Stimulated activated CD4-positive, alpha-beta T cell treated with anti-CD3 and anti-CD28 coated beads, Interleukin-4, amount 100 ng/mL, for 24 hours (primary cell): ENCODE results near the gene SNTG2.

Experiments used
- DNase-seq: peaks from one replicate; pipeline ENCODE4 v3.0.0-alpha.2; 2020

The SNTG2 gene

DNA sequence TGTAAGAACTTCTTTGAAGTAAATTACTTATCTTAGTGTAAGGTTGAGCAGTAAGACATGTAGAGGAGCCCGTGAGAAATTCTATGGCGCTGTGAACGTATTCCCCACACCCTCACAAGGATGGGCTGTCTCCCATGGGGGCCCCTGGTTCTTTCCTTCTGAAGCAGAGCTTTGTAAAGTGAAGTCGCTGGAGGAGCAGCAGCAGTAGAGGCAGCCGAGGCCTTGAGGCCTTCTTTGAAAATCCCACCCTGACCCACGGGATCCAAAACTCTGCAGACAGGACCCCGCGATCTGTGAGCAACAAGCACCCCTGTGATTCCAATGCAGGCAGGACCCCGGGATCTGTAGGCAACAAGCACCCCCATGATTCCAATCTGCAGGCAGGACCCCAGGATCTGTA is 23.8 kb upstream of the SNTG2 start:
- no peak for DNase-seq

GRCh38 chr2:929011-929735 is 21.5 kb upstream of the SNTG2 start:
- no peak for DNase-seq

DNA sequence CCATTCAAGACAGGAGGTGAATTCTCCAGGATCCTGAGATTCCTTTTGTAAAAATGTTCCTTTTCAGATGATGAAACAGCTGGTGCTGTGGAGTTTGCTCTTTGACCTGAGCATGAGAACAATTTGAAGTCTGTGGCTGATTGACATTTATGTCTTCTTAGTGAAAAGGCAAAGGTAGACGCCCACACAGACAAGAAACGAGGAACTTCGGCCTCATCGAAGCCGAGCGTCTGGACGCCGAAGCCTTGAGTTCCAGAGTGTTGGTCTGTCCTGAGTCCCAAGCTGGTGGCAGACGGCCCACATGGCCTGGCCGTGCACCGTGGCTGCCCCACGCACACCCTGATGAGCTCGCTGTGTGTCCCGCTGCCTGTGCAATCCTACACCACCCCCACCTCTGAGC is 20.7 kb upstream of the SNTG2 start:
- DNase-seq: no peak

DNA sequence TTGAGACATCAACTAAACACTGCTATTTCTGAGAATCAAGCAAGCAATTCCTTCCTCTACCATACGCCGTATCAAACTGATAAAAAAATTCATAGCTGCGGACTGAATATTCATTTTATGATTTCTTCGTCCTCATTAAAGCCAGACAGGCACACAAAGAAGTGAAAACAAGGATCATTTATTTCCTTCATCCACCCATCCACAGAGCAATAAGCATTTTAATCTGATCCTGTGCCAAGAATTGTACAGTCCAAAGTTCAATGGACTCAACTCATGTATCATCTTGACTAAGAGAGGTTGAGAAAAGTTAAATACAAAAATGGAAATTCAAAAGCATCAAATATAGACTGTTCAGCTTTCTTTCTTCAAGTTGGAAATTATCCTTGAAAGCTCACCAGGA is 19.7 kb upstream of the SNTG2 start:
- DNase-seq: no peak

DNA sequence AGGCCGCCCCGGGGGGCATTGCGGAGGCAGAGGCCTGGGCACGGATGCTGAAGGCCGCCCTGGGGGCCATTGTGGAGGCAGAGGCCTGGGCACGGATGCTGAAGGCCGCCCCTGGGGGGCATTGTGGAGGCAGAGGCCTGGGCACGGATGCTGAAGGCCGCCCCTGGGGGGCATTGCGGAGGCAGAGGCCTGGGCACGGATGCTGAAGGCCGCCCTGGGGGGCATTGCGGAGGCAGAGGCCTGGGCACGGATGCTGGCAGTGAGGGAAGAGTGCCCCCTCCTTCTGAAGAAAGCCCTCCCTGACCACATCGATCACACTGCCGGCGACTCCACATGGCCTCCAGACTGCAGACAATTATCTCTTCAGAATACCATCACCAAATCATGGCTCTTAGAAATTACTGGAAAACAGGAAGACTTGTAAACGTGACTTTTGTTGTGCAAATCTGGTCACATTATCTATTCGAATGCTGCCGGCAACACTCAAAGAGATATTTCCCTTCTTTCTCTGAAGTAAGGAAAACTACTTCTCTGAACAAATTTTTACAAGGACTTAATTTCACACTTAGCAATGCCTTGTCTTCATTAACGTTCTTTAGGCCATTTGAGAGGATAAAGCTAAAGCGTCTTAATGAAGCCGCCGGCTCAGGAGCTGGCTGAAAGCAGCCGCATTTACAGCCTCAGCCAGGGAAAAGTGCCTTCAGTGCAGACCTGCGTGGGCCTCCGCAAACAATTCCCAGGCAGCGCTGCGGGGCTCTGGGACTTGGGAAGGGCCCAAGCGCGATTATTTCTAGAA is 18.1 kb upstream of the SNTG2 start:
- DNase-seq: no peak

DNA sequence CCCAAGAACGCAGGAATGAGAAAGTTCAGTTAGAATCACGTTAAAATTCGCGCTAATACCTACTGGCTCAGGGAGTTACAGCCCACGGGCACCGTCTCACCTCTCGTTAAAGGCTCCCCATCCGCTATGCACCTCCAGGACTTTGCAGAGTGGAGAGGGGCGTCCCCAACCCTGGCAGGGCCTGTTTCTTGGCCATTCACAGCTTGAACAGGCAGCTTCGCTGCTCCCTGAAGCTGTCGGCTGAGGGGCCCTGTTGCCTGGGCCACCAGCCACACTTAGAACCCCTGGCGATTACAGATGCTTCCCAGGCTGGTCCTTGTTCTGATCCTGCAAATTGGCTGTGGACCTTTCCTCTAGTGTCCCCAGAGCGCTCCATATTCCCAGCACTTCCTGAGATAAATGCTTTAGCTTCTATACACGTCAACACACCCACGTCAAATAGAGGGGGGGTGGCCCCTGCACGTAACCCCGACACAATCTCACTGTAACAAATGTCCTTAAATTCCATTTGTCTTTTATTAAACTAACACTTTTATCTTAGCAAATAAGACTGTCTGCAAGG is 16.8 kb upstream of the SNTG2 start:
- DNase-seq: no peak

- DNase-seq: no peak
These were observed 13.1 kb upstream of the SNTG2 start for GRCh38 chr2:937530-937929.

DNA sequence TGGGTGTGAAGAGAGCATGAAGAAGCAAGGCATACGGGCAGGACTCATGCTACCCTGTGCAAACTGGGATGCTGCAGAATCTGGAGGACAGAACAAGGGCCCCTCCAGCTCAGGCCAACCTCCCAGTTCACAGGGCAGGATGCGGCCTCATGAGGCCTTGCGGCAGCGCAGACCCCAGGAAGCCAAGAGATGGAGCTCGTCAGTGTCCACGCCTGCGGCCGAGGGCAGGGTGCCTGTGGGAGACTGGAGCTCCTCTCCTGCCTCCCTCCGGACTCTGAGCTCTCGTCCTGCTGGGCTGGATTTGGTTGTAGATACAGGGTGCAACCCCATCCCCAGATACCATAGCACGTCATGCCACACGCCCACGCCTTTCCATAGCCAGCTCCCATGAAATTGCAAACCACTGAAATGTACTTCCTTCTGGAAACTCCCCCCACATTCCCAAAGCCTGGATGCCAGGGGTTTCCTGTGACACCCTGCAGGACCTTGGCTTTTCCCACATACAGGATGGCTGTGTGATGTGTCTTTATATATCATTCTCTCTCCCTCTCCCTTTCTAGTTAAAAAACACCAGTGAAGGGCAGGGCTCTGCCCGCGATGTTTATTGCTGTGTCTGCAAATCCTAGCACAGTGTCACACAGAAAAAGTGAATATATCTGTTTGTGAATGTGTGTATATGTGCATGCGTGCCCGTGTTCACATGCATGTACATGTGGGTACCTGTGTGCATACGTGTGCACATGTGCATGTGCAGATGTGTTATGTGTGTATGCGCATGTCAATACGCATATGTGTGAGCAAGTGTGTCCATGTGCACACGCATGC is 12.3 kb upstream of the SNTG2 start:
- no peak for DNase-seq

DNA sequence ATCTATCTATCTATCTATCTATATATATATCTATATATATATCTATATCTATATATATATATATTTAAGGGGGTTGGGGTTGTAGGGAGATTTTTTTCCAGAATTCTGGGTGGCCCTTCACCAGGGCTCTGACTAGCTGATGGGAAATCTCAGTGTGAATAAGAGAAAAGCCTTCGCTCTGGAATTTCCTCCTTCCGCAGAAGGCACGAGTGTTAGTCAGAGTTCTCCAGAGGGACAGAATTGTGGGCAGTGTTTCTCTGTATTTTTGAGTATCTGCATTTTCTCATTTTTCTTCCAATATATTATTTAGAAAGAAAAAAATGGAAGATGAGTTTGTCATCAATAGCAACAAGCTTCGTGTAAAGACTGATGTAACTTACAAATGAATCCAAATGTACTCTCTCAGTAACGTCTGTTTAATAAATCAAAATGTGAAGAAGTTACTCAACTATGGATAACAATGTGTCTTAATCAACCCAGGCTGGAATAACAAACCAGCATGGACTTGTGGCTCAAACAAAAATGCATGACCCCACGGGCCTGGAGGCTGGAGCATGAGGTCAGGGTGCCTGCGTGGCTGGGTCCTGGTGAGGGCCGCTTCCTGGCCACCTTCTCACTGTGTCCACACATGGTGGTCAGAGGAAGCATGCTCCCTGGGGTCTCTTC is 10.6 kb upstream of the SNTG2 start:
- no peak for DNase-seq

- DNase-seq: no peak
These were observed 8.8 kb upstream of the SNTG2 start for GRCh38 chr2:941871-942270.

DNA sequence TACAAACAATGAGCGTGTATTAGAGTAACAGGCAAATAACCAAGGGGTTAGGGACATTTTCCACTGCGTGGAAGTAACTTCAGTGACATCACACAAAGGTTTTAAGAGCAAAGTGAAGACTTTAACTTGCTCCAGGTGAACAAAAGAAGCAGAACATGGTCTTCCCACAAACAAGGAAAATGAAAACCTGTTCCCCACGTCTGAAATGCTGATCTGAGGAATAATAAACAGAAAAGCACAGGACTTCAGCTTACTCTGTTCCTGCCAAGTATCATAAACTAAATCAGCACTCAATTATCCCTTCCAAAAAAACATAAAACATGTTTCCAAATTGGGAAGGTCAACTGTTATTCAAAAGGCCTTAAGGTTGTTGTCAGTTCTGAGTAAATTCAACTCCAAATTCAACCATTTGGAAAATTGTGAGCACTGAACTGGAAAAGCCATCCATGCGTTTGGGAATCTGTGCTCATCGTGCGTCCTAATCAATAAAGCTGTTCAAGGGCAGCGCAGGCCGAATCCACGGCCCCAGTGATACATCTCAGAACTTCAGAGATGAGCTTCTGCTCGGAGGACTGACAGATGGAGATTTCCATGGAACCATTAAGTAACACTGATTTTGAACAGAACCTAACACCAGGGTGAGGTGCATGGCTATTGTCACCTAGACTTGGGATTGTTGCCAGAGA is 7.7 kb upstream of the SNTG2 start:
- DNase-seq: no peak

DNA sequence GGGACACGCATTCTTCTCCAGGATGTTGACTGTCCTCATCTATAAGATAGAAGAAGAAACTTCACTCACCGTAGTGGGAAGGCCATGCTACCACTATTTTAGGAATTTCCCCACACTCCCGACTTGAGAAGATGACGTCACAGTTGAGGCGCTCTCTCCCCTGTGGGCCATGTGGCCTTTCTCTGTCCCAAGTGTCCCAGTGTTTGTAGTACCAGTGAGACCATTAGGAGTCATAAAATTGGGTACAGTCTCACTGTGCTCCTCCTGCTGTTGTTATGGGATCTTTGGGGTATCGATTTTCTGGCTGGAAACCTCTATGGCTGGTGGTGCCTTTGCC is 7.2 kb upstream of the SNTG2 start:
- no peak for DNase-seq

DNA sequence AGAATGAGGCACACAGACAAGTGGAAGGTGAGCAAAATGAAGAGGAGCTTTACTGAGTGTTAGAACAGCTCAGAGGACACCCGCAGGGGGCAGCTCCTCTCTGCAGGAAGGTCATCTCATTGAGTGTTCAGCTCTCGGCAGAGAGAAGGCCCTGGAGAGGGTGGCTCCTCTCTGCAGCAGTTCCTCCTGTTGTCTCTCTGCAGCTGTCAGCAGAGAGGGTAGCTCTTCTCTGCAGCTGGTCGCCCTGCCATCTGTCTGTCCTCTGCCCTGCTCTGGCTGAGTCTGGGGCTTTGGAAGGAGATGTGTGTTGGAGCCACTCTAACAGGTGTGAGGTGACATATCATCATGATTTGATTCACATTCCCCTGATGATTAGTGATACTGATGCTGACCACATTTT is 6.8 kb upstream of the SNTG2 start:
- no peak for DNase-seq

- no peak for DNase-seq
These were observed 6.0 kb upstream of the SNTG2 start for GRCh38 chr2:944693-945092.

DNA sequence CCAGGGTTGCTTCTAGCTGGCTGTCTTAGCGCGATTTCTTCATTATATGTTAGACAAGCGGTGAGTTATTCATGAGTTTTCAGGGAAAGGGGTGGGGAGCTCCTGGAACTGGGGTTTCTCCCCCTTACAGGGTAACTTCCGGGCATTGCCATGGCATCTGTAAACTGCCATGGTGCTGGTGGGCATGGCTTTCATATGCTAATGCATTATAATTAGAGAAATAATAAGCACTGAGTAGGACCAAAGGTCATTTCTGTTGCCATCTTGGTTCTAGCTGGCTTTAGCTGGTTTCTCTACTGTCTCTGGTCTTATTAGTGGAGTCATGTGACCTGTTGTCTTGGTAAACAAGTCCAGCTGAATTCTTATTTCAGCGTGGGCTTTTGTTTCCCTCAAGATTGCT is 5.5 kb upstream of the SNTG2 start:
- DNase-seq: no peak

- no peak for DNase-seq
These were observed 4.3 kb upstream of the SNTG2 start for GRCh38 chr2:946073-946948.

DNA sequence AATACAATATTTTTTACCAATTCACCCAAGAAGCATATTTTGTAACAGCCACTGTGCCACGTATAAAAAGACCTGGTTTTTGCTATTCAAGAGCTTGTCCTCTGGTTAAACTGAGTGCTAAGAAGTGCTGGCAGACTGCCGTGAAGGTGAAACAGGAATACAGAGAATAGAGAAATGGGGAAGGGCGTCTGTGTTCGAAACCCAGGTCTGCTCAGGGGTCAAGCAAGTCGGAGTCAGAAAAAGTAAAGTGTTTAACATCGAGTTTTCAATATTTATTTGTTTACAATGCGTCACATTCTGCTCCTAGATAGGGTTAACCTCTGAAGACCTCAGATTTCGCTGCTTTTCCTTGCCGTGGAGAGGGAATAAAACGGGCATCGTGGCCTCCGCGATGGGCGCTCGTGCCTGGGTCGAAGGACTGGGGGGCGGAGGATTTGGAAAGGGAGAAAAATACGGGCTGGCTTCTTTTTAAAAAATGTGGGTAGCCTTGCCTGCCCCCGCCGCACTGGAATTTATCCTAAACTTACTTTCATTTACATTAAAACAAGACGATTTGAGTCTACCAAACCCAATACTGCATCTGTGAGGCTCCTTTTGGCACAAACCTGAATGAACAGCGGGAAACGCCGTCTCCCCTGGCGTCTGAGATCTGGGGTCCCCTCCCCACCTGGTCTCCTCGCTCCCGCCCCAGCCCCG is 1.1 kb upstream of the SNTG2 start:
- DNase-seq: no peak

- DNase-seq: no peak
These were observed 766 bp downstream of the SNTG2 start for GRCh38 chr2:951224-952006.

GRCh38 chr2:953408-953807 is 2.8 kb downstream of the SNTG2 start:
- no peak for DNase-seq
